HepG2 (cell line): Measurements from ENCODE around the gene PML. TPM values are rescaled to one million over a fixed set of nuclear protein-coding genes. Genes with fewer than 3 reads are reported as not detected.

Source experiments
- AGO2 ChIP-seq: fragments of 200-400 bp; formaldehyde crosslinking; optimal IDR thresholded peaks from 2 replicates; pipeline ENCODE3; 2017; ENCODE audit warnings: mild to moderate bottlenecking, low read depth, low read length, moderate library complexity
- CEBPZ ChIP-seq: IDR thresholded peaks from 2 replicates; pipeline ENCODE4 v1.6.1; 2012; ENCODE audit warnings: low read length, improper control_type of control experiment
- EEA1 ChIP-seq: sonication (generic); formaldehyde crosslinking; IDR thresholded peaks from 2 replicates; pipeline ENCODE4 v1.5.1; 2020; ENCODE audit warnings: mild to moderate bottlenecking, missing genetic modification reagents, borderline replicate concordance
- HMG20B ChIP-seq: conservative IDR thresholded peaks from 2 replicates; pipeline ENCODE4 v1.6.1; 2016; ENCODE audit warnings: missing genetic modification reagents, missing compliant biosample characterization
- MLLT10 ChIP-seq: sonication (generic); formaldehyde crosslinking; IDR thresholded peaks from 2 replicates; pipeline ENCODE4 v1.4.0; 2020; ENCODE audit warnings: missing genetic modification reagents
- MTA1 ChIP-seq: sonication (generic); formaldehyde crosslinking; IDR thresholded peaks from 2 replicates; pipeline ENCODE4 v1.4.0; 2020; ENCODE audit warnings: missing genetic modification reagents, mild to moderate bottlenecking, borderline replicate concordance
- POLR2A ChIP-seq, 2 experiments: IDR thresholded peaks; 2 replicates each; pipeline ENCODE4 v1.6.1; 2011; ENCODE audit warnings: low read depth in 2 of 2, low read length in 2 of 2, mild to moderate bottlenecking in 1 of 2, moderate library complexity in 1 of 2; ENCODE audit not compliant: insufficient read depth in 1 of 2
- RAD21 ChIP-seq: fragments of 450-650 bp; formaldehyde crosslinking; IDR thresholded peaks from 2 replicates; pipeline ENCODE4 v1.5.0; 2020; ENCODE audit warnings: mild to moderate bottlenecking
- SMAD1 ChIP-seq: sonication (generic); formaldehyde crosslinking; IDR thresholded peaks from 2 replicates; pipeline ENCODE4 v1.4.0; 2020; ENCODE audit warnings: missing genetic modification reagents, low read depth, mild to moderate bottlenecking, borderline replicate concordance
- SOX13 ChIP-seq, 3 experiments: fragments of 450-650 bp in 1 of 3; sonication (generic) in 1 of 3; formaldehyde crosslinking in 1 of 3; IDR thresholded peaks in 2 of 3; conservative IDR thresholded peaks in 1 of 3; 2 replicates each; pipeline versions ENCODE4 v1.5.0 to v1.6.1; 2016 to 2020; ENCODE audit warnings: antibody characterized with exemption in 1 of 3, mild to moderate bottlenecking in 1 of 3, missing compliant biosample characterization in 1 of 3, missing genetic modification reagents in 1 of 3, moderate library complexity in 1 of 3
- SP2 ChIP-seq: sonication (generic); formaldehyde crosslinking; IDR thresholded peaks from 2 replicates; pipeline ENCODE4 v1.5.1; 2020; ENCODE audit warnings: mild to moderate bottlenecking, missing genetic modification reagents
- SPEN ChIP-seq: sonication (generic); formaldehyde crosslinking; IDR thresholded peaks from 2 replicates; pipeline ENCODE4 v1.5.1; 2020; ENCODE audit warnings: low read depth, mild to moderate bottlenecking, missing genetic modification reagents
- ZBTB33 ChIP-seq: sonication (generic); formaldehyde crosslinking; IDR thresholded peaks from 2 replicates; pipeline ENCODE4 v1.4.0; 2020; ENCODE audit warnings: missing genetic modification reagents
- ZBTB38 ChIP-seq: sonication (generic); formaldehyde crosslinking; IDR thresholded peaks from 2 replicates; pipeline ENCODE4 v1.5.1; 2020; ENCODE audit warnings: mild to moderate bottlenecking, missing genetic modification reagents
- ZIK1 ChIP-seq: sonication (generic); formaldehyde crosslinking; IDR thresholded peaks from 2 replicates; pipeline ENCODE4 v1.5.0; 2020; ENCODE audit warnings: mild to moderate bottlenecking, low read depth, missing genetic modification reagents, borderline replicate concordance
- ZNF256 ChIP-seq: sonication (generic); formaldehyde crosslinking; conservative IDR thresholded peaks from 2 replicates; pipeline ENCODE4 v1.4.0; 2020; ENCODE audit warnings: missing genetic modification reagents
- ZNF546 ChIP-seq: sonication (generic); formaldehyde crosslinking; conservative IDR thresholded peaks from 2 replicates; pipeline ENCODE4 v1.8.1; 2023; ENCODE audit warnings: mild to moderate bottlenecking, missing genetic modification reagents
- polyA plus RNA-seq, 8 experiments: library from polyadenylated mRNA; depleted of rRNA in 3 of 8; stranded (reverse) in 7 of 8; unstranded in 1 of 8; fragments of >200 nt; fragmentation: Illumina TruSeq in 4 of 8; extraction: Trizol in 4 of 8; gene quantifications; 2 replicates each; pipeline versions ENCODE4 v1.2.1 to v1.2.3, GENCODE V29; 2011 to 2016; ENCODE audit warnings: low read depth in 4 of 8, missing spikeins in 1 of 8, mixed read lengths in 1 of 8; ENCODE audit not compliant: insufficient read depth in 1 of 8
- total RNA-seq, 5 experiments: library from RNA; depleted of rRNA; stranded (reverse); fragments of >200 nt; fragmentation: Illumina TruSeq; extraction: Trizol; gene quantifications; 2 replicates each; pipeline ENCODE4 v1.2.3, GENCODE V29; 2016; ENCODE audit warnings: low read depth in 1 of 5
- TF ChIP-seq, protein P1 (sequence below): sonication (generic); formaldehyde crosslinking; IDR thresholded peaks from 2 replicates; pipeline ENCODE4 v1.4.0; 2020; ENCODE audit warnings: mild to moderate bottlenecking, missing genetic modification reagents, borderline replicate concordance

The PML gene
- total and polyA plus RNA-seq, 2 of the 13 experiments (the other 11 are each of a cell fraction or from before 2014, with no cell fraction given), result 2.9 to 3.9 TPM

GRCh38 chr15:73991726-73992593 is 2.6 kb upstream of the PML start, which contains the start of gene STOML1 (continued):
- TF ChIP-seq MTA1 (no peak), SMAD1 (CRISPR knock-in tag) (no peak; the same call in 1 of the 2 replicates), ZIK1 (CRISPR knock-in tag) (no peak; the same call in 1 of the 2 replicates), HMG20B (no peak), CEBPZ (no peak), ZBTB33 (CRISPR knock-in tag) (no peak), SPEN (CRISPR knock-in tag) (peak; percentile 97), SP2 (CRISPR knock-in tag) (peak; percentile 65), ZNF546 (no peak), SOX13 (IDR thresholded peaks at IDR 0.05) (no peak), SOX13 (CRISPR knock-in tag; conservative IDR thresholded peaks at IDR 0.05 in 1 of 2, IDR thresholded peaks at IDR 0.05 in 1 of 2) (no peak), ZNF256 (CRISPR knock-in tag) (no peak), EEA1 (CRISPR knock-in tag) (no peak), AGO2 (no peak), ZBTB38 (CRISPR knock-in tag) (no peak), RAD21 (CRISPR knock-in tag) (no peak; the same call in 1 of the 2 replicates), MLLT10 (no peak), POLR2A (IDR thresholded peaks at IDR 0.05; ENCODE audit: insufficient read depth in 1 of 2, low read depth in 2 of 2, low read length in 2 of 2) (peak; percentile 24 to 28; a peak in 1 of 4 replicates)
- TF ChIP-seq, protein P1, sequence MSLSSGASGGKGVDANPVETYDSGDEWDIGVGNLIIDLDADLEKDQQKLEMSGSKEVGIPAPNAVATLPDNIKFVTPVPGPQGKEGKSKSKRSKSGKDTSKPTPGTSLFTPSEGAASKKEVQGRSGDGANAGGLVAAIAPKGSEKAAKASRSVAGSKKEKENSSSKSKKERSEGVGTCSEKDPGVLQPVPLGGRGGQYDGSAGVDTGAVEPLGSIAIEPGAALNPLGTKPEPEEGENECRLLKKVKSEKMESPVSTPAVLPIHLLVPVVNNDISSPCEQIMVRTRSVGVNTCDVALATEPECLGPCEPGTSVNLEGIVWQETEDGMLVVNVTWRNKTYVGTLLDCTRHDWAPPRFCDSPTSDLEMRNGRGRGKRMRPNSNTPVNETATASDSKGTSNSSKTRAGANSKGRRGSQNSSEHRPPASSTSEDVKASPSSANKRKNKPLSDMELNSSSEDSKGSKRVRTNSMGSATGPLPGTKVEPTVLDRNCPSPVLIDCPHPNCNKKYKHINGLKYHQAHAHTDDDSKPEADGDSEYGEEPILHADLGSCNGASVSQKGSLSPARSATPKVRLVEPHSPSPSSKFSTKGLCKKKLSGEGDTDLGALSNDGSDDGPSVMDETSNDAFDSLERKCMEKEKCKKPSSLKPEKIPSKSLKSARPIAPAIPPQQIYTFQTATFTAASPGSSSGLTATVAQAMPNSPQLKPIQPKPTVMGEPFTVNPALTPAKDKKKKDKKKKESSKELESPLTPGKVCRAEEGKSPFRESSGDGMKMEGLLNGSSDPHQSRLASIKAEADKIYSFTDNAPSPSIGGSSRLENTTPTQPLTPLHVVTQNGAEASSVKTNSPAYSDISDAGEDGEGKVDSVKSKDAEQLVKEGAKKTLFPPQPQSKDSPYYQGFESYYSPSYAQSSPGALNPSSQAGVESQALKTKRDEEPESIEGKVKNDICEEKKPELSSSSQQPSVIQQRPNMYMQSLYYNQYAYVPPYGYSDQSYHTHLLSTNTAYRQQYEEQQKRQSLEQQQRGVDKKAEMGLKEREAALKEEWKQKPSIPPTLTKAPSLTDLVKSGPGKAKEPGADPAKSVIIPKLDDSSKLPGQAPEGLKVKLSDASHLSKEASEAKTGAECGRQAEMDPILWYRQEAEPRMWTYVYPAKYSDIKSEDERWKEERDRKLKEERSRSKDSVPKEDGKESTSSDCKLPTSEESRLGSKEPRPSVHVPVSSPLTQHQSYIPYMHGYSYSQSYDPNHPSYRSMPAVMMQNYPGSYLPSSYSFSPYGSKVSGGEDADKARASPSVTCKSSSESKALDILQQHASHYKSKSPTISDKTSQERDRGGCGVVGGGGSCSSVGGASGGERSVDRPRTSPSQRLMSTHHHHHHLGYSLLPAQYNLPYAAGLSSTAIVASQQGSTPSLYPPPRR (CRISPR knock-in tag), result no peak
